ENCODE results near the gene ST3GAL3.
A peak's percentile ranks its signal among the peaks of the same experiment; 100 is the strongest.

The ST3GAL3 gene, protein sequence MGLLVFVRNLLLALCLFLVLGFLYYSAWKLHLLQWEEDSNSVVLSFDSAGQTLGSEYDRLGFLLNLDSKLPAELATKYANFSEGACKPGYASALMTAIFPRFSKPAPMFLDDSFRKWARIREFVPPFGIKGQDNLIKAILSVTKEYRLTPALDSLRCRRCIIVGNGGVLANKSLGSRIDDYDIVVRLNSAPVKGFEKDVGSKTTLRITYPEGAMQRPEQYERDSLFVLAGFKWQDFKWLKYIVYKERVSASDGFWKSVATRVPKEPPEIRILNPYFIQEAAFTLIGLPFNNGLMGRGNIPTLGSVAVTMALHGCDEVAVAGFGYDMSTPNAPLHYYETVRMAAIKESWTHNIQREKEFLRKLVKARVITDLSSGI

GRCh38 chr1:43707190-43708001 is at the start of gene ST3GAL3:
Gene ST3GAL3, plus strand, starts transcription at chr1:43707536. Its CDS starts 28,727 bp downstream, at chr1:43736263.
- DNase-seq, result peak; percentile 82

GRCh38 chr1:43659212-43660166 is 47.8 kb upstream of the ST3GAL3 start:
- DNase-seq, result no peak

DNA sequence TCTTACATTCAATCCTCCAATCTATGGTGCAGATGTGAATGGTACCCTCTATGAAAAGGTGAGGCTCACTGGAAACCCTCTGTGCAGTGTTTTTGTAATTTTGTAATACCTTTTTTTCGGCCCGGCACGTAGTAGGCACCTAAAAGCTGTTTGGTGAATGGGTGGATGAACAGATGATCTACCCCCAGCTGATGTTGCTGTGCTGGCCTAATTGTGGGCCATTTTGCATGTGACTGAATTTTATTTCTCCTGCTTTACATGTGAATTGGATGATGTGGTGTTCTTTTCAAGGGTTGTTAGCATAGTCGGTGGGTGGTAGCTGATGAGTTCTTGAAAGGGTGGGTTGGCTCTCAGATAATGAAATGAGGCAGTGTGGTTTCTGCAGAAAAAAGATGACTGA is 47.0 kb upstream of the ST3GAL3 start:
- DNase-seq, result no peak

DNA sequence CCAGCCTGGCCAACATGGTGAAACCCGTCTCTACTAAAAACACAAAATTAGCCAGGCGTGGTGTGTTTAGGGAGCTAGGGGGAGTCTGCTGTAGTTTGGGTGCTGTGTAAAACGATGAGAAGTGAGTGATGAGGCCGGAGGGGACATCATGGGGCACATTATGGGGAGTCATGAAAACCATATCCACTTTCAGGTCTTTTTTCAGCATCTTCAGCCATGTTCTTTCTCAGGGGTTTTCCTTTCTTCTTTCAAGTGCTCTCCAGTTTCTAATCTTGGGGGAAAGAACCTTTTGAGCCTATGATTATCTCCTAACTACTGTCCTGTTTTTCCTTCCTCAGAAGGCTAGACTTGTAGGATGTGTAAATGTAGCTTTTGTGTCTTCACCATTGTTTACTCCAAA is 43.0 kb upstream of the ST3GAL3 start:
- no peak for DNase-seq

DNA sequence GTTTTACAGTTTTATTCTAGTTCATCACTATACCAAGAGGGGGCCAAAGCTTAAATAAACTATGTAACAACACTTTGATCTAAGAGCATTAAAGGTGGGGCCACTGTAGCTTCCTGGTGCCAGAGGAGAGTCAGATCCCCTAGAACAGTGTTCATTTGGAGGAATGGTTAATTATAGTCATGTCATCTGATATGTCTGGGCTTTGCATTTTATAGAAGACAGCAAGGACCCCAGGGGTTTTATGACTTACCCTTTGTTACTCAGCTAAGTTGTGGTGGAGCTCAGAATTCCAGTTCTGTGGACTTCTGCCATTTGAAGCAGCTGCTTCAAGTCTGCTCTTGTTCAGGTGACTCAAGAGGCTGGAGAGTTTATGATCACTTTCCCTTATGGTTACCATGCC is 40.7 kb upstream of the ST3GAL3 start:
- DNase-seq, result no peak

- no peak for DNase-seq
These were observed 38.4 kb upstream of the ST3GAL3 start for GRCh38 chr1:43668956-43669355.

GRCh38 chr1:43669878-43670277 is 37.5 kb upstream of the ST3GAL3 start:
- DNase-seq, result no peak

- DNase-seq, result no peak
These were observed 36.1 kb upstream of the ST3GAL3 start for GRCh38 chr1:43671193-43671592.

GRCh38 chr1:43671626-43672330 is 35.6 kb upstream of the ST3GAL3 start:
- no peak for DNase-seq

DNA sequence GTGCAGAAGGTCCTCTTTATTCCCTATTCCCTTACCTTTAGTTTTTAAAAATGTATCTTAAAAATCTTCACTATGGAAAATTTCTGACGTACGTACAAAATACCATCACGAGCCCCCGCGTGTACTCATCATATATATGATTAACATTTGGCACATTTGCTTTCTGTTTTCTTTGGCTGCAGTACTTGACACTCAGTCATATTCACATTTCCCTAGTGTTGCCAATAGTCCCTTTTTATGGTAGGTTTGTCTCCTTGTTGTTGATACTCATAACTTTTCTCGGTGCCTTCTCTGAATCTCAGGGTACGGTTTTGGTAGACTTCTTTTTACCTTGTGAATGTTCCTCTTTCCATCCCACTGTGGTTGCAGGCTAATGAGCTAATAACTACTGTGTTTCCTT is 34.1 kb upstream of the ST3GAL3 start:
- DNase-seq, result no peak

GRCh38 chr1:43678940-43679339 is 28.4 kb upstream of the ST3GAL3 start:
- DNase-seq, result no peak

DNA sequence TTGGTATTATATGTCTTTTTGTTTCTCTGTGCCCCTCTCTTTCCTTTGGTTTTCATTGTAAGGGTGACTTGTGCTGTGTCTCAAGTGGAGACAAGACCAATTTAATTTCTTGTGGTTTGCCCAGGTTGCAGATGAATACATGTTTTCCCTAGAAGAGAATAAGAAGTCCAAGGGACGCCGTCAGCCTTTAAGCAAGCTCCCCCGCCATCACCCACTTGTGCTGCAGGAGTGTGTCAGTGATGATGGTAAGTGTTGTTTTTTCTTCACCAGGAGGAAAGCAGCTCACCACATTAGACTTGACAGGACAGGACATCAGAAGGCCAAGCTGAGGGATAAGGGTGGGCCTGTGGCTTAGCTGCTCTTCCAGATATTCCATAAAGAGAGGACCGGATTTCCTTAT is 23.8 kb upstream of the ST3GAL3 start:
- no peak for DNase-seq

GRCh38 chr1:43686801-43687200 is 20.5 kb upstream of the ST3GAL3 start:
- DNase-seq, result no peak

DNA sequence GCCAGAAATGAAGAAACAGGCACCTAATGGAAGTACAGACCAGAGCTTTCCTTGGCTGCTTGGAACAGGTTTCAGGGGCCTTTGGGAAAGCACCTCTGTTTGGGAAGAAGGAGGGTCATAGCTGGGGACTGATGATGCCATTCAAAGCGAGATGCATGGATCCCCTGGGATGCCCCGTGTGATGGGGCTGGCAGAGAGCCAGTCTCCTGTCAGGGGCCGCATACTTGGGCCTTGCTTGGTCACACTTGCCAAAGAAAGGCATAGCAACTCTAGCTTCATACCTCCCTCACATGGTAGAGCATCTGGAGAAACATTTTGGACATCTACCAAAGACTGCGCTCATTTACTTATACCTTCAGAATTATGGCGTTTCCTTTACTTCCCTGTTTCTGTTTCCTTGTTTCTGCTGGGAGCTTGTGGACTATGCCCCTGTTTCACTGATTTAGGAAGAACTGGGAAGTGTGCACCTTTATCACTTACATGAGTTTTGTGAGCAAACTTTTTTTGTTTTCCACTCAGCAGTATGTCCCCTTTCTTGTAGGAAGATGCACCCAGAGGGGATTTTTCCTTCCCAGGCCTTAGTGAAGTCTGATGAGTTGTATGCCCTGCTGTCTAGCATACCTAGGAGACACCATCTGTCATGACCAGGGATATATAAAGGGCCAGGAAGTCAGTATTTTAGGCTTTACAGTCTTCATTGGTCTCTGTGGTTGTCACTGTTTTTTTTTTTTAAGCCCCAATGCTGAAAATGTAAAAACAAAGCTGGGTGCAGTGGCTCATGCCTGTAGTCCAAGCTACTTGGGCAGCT is 19.8 kb upstream of the ST3GAL3 start:
- no peak for DNase-seq

- DNase-seq, result no peak
These were observed 19.3 kb upstream of the ST3GAL3 start for GRCh38 chr1:43688109-43688387.

DNA sequence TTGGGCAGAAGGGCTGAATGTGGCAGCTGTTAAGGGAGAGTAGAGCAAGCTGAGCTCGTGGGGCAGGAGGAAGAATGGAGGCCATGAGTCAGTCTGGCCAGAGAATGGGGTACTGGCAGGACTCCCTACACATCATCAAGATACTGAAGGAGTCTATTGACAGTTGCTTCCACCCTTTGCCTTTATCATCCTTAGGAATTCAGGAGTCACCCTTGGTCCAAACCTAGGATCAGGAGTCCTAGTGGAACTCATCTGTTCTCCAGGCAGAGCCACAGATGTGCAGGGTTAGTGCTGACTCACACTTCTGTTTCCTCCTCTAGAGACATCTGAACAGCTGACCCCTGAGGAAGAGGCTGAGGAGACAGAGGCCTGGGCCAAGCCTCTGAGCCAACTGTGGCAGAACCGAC is 18.7 kb upstream of the ST3GAL3 start:
- DNase-seq, result no peak

- no peak for DNase-seq
These were observed 18.0 kb upstream of the ST3GAL3 start for GRCh38 chr1:43689289-43689688.

DNA sequence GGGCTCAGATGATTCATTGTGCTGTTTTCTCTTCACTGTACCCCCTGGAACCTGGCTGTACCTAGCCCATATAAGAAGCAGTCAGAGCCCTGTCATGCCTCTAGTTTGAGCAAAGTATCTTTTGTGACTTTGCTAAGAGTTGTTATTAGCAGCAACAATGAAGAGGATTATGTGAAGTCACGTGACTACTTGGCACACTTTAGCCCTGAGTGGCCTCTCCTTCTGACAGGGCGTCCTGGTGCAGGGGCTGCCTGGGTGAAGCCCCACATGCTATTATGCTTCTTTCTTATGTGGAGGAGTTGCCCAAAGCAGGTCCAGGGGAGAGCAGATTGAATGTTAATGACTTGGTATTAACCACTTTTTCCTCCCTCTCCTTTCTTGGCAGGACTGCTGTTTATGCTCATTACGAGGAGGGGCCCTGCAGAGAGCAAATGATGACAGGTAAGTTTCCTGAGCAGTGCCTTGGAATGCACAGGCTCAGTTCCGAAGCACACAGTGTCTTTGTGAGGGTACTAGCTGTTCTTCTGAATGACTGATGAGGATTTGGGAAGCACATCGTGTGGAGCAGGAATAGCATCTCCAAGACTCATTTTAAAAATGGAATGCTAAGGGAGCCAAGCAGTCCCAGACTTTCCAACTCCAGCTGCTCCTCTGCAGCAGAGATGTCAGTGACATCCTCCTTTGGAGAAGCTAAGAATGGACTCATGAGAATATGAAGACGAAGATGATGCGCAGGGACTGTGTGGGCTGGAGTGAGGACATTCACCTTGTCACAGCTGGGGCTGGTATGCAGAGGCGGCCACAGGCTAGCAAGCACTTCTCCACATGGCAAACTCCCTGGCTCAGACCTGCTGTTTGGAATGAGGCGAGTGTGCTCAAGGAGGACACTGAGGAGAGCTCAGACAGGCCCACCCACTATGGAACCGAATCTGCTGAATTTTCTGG is 15.2 kb upstream of the ST3GAL3 start:
- DNase-seq, result no peak

- no peak for DNase-seq
These were observed 14.0 kb upstream of the ST3GAL3 start for GRCh38 chr1:43693371-43693770.

DNA sequence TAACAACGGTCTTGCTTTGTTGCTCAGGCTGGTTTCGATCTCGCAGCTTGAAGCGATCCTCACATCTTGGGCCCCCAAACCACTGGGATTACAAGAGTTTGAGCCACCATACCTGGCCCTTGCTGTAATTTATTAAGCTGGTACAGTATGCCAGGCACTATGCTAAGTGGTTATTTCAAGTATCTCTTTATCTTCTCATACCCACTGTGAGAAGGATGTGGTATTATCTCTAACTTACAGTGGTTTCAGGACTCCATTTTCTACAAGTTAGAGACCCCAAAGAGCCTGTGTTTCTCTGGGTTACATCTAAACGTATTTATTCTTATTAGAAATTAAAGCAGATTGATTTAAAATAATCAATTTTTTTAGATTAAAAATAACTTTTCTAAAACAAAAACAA is 8.1 kb upstream of the ST3GAL3 start:
- DNase-seq, result no peak

DNA sequence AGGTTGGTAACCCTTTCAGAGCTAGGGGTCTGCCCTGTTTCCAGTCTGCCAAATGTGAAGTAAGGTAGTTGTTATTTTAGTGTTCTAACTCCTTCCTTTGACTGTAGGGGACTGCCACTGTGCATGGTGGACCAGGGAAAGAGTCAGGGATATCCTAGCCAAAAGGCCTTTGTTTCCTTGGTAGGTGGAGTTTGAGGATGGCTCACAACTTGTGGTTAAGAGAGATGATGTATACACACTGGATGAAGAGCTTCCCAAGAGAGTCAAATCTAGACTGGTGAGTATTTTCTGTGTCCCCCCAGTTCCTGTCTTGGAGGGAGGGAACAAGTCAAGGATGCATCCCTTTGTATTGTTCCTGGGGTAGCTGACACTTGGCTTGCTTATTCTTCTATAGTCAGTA is 3.5 kb upstream of the ST3GAL3 start:
- no peak for DNase-seq
